GM23248 (cell line): ENCODE measurements around the gene CMSS1.

Source experiments
- EZH2 ChIP-seq: fragments of 200-600 bp; sonication (generic); IDR thresholded peaks from 2 replicates; pipeline ENCODE4 v1.6.1; 2018; ENCODE audit warnings: antibody characterized with exemption, mild to moderate bottlenecking; ENCODE audit not compliant: insufficient read depth, poor library complexity, severe bottlenecking
- EZH2phosphoT487 ChIP-seq: fragments of 200-600 bp; sonication (generic); IDR thresholded peaks from 2 replicates; pipeline ENCODE4 v1.6.1; 2018; ENCODE audit warnings: antibody characterized with exemption, moderate library complexity, mild to moderate bottlenecking, low read depth; ENCODE audit not compliant: insufficient read depth

DNA sequence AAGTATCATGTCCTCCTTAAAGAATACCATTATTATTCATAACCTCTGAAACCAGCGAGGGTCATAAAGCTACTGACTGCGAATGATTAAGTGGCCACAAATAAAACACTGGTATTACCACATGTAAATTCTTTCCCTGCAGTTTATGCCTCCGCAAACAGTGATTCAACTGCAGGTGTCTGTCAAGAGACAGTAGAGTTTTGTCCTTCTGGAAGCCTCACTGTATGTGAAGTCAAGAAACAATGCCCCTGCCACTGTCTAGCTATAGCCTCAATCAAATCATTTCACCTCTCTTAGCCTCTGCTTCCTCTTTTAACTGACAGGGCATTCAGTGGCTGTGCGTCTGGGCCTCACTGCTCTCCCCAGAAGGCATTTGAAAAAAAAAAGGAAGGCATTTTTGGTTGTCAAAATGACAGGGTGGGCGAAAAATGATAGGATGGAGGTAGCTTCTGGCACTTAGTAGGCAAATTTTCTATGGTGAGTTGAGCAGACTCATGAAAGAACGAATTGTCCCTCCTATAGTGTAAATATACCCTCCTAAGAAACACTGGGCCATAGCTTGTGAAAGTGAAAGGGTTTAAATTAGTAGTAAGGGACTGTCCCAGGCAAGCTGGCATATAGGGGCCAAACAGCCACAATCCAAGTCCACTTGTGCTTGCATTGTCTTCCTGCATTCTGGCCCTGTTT lies 229.9 kb downstream of the CMSS1 start:
- TF ChIP-seq EZH2 = no peak
- 0 out of 2 replicates have a peak, but pooled peaks have one; percentile 70 for TF ChIP-seq EZH2phosphoT487
